Measurements from ENCODE around the gene TMEM39A.

Gene TMEM39A

DNA sequence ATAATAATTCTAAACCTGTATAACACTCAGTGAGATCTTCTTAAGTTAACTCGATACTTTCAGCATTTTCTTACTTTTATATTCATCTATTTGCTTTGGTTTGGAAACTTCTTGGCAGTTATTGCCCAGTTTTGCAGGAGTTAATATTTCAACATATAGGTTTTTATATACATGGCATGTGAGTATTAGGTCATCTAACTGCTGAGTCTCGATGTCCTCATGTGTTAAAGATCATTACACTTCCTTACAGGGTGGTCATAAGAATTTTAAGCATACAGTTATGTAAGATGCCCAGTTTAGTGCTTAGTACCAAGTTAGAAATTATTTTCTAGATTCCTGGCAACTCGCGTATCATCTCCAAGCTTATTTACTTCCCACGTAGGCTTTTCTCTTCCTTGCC, 62.9 kb downstream of the TMEM39A start:
- no peak for DNase-seq (ENCODE audit: low read depth)

DNA sequence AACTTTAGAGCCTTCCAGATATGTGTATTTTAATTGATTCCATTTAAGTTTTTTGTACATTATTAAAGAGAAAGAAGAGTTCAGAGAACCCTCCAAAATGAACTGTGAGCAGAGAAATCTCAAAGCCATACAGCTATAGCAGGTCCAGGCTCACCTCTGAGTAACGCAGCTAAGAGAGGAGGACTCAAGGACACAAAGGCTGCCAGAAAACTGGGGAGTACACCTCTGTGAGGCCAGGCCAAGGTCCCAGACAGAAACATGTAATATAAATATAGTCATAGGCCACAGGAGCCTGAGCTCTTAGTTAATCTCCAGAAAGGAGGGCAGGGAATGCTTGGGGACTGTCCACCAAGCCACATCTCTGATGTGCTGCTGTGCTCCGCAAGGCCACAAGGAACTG, 66.5 kb downstream of the TMEM39A start:
- DNase-seq (ENCODE audit: low read depth): no peak

DNA sequence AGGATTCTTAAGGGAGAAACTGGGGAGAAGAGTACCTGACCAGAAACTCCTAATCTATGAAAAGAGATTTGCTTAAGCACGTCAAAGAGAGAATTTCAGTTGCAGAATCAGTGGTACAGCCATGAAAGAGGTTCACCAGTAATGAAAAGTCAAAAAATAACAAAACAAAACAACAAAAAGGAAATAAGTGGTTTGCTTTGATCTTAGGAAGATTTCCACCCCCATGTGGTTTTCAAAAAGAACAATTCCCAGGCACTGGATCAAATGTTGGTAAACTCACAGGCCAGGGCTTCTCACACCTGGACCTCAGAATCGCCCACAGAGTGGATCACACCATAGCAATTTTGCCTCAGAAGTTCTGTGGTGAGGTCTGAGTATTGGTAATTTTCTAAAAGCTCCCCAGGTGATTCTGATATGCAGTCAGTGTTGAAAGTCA, 67.5 kb downstream of the TMEM39A start:
- no peak for DNase-seq (ENCODE audit: low read depth)

DNA sequence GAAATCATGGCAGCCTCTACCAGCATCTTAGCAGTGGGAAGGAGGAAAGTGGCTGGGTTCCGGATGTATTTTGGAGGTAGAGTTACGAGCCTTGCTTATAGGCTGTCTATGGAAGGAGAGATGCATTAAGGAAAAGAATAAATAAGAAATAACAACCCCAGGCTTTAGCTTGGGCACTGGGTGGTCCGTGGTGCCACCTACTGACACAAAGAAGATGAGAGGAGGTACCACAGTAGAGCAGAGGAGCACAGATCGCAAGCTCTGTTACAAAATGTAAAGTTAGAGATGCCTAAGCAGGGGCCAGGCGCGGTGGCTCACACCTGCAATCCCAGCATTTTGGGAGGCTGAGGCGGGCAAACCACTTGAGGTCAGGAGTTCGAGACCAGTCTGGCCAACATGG, 74.8 kb downstream of the TMEM39A start:
- DNase-seq (ENCODE audit: low read depth): no peak

DNA sequence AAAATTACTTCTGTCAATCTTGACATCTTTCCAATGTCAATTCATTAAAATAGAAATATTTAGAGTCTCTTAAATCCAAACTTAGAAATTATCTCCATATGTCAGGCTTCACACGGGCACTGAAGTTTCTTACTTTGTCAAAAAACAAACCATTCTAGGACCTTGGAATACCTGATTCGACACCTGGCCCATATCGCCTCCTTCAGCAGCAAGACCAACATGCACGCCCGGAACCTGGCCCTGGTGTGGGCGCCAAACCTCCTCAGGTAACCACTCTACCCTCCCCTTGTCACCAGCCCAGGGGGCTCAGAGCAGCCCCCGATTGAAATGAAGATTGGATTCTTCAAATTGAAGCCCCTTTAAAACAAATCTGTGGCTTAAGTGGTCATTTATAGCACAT, 81.3 kb downstream of the TMEM39A start:
- DNase-seq (ENCODE audit: low read depth): no peak

DNA sequence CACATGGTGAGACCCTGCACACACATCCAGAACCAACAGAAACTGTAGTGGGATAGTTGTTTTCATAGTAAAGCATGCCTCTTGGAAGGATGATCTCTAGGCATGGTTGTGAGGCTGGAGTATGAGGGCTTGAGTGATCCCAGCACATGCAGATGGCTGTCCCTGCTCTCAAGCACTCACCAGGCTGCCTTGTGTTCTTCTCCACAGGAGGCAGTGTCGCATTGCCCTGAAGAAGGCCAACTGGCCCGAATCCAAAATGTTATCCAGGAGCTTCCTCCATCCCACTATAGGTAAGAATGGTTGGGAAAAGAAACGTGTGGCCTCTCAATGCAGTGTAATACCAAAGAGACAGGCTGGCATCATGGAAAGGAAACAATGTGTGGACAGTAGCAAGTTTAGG, 82.7 kb downstream of the TMEM39A start:
- DNase-seq (ENCODE audit: low read depth): no peak
